VCaP (cell line): ENCODE measurements around the gene SART3.
A peak's percentile ranks its signal among the peaks of the same experiment; 100 is the strongest.

Source experiments
- H3K27ac ChIP-seq: fragments of 450-650 bp; 2 replicates; pipeline ENCODE4 v1.5.1; 2017
- CTCF ChIP-seq: fragments of 450-650 bp; conservative IDR thresholded peaks from 2 replicates; pipeline ENCODE4 v1.5.1; 2017; ENCODE audit warnings: mild to moderate bottlenecking, moderate library complexity

SART3 gene

GRCh38 chr12:108479364-108480070 lies 81.5 kb downstream of the SART3 start:
- peak overlapping the region; percentile 53 for H3K27ac ChIP-seq
- TF ChIP-seq CTCF, result no peak

GRCh38 chr12:108478611-108479206 lies 82.3 kb downstream of the SART3 start:
- H3K27ac ChIP-seq, result peak overlapping the region; percentile 53
- no peak for TF ChIP-seq CTCF

- H3K27ac ChIP-seq, result peak overlapping the region; percentile 53
- no peak for TF ChIP-seq CTCF
Measured at GRCh38 chr12:108477881-108478259, 83.1 kb downstream of the SART3 start.

DNA sequence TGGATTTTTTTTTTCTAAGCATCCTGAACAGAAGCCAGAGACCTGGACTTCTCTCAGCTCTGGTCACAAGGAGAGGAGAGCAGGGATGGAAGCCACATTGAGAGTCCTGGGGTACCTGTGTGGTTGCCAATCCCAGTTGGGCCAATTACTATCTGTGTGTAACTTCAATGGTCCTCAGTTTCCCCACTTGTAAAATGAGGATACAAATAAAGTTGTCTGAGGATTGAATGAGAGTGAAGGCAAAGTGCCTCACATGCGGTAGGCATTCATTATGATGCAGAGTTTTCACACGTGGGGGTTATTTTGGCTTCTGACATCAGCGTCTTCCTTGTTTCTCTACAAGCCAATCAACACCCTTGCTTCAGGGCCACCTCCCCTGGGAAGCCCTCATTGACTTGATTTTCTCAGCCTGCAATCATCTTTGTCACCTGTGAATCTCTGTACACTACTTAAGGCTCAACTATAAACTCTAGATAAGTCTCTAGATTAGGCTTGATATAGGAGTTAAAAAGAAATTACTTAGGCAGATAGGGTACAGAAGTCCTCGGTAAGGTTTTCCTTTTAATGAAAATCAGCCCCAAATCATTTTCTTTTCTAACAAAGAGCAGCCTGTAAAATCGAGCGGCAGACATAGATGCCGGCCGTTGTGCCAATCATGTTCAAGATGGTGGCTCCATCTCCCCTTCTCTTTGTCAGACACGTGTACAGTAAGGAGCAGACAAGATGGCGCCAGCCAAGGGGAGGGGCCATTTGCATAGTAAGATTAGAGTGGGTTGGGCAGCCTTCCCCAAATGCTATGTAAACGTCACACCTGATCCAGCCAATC lies 83.7 kb downstream of the SART3 start:
- no peak for TF ChIP-seq CTCF
- peak overlapping the region; percentile 53 for H3K27ac ChIP-seq

DNA sequence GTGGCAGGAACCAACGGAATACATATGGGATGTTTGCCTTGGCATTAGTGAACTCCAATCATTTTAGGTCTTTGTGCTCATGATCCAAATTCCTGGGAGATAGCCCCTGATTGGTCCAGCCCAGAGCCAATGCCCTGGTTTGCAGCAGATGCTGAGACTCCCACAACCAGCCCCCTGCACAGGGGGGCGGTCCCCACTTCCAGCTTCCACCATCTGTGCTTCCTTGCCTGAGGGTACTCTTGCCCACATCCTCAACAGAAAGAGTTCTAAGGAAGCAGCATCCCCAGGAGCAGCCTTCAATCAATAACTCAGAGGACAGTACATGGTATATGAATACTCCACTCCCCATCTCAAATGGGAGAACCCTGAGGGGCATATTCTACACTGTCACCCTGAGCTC lies 85.6 kb downstream of the SART3 start:
- H3K27ac ChIP-seq, result no peak overlapping the region
- TF ChIP-seq CTCF, result no peak

GRCh38 chr12:108473400-108474055 lies 87.4 kb downstream of the SART3 start:
- no peak overlapping the region for H3K27ac ChIP-seq
- no peak for TF ChIP-seq CTCF
